ENCODE results near the gene FAM13B.
"Not testable (repeated sequence)": the region's sequence is repeated elsewhere in the genome, so short reads cannot be mapped to it uniquely, and the experiment has no call there.

FAM13B gene

DNA sequence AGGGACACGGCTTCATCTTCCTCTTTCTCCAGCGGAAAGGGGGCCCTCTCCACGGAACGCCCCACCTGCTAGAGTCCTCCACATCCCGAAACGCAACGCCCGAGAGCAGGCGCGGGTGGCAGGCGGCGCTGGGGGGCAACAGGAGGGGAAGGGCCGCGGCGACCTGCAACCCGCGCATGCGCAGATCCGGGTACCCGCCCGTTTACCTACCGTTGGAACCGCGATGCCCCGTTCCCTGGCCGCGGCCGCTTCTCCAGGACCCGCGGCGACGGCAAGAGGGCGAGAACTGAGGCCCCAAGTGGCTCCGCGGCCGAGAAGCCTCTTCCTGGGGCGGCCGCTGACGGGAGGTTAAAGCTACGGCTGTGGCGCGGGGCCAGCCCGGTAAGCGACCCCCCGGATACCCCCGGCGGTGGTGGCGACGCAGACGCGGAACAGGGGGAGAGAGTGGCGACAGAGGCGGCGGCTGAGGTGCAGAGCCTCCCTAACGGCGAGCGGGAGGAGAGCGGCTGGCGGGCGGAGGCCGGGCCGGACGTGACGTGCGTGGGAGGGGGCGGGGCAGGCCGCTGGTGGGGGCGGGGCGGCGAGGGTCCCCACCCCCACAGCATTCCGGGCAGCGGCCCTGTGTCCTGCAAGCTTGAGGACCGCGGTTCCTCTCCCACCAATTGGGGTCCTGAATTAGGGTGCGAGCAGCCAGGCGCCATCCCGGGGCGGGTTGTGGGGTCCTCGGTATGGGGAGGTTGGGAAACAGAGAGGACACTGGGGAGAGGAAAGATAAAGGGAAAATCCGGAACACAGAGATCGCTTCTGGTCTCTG is at the start of gene FAM13B:
TSS of gene FAM13B (minus strand) at position 508 of the 814 bp plus-strand sequence. CDS start 13,968 bp downstream, outside the sequence.
- peak; percentile 92 for DNase-seq

DNA sequence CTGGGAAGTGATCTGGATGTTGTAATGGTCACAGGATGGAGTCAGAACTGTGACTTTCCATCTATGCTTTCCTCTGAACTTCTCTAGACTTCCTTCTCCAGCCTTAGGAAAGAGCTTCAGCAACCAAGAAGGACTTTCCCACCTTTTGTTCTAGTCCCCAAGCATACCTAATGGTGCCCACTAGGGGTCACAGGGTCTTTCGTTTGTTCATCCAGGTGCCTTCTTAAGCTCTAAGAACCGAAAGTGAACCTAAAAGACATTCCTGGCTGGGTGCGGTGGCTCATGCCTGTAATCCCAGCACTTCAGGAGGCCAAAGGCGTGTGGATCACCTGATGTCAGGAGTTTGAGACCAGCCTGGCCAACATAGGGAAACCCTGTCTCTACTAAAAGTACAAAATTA is 49.2 kb upstream of the FAM13B start:
- peak; percentile 37 for DNase-seq

DNA sequence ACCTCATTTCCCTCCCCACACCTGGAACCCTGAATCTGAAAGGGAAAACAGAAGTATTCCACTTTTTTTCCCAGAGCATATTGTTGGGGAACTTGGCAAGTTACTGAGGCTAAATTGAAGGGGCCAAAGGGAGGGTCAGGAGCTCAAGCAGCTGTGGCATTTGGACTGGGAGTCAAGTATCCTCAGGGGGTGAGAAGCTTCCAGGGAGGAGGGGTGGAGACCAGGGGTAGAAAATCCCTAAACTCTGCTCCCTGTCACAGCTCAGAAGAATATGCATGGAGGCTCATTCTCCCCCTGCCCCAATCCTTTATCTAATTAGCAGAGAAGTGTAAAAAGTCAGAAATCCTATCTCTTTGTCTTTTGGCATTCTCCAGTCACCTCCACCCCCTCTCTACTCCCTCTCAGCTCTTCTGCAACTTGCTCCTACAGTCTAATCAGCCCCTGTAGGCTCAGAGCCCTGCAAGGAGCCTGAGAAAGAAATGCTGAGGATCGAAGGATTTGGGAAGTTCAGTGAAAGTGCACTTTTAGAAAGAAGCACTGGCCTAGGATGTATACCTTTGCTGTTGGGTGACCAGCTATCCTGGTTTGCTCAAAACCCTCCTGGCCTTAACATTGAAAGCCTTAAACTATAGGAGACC is 45.2 kb upstream of the FAM13B start:
- no peak for DNase-seq

DNA sequence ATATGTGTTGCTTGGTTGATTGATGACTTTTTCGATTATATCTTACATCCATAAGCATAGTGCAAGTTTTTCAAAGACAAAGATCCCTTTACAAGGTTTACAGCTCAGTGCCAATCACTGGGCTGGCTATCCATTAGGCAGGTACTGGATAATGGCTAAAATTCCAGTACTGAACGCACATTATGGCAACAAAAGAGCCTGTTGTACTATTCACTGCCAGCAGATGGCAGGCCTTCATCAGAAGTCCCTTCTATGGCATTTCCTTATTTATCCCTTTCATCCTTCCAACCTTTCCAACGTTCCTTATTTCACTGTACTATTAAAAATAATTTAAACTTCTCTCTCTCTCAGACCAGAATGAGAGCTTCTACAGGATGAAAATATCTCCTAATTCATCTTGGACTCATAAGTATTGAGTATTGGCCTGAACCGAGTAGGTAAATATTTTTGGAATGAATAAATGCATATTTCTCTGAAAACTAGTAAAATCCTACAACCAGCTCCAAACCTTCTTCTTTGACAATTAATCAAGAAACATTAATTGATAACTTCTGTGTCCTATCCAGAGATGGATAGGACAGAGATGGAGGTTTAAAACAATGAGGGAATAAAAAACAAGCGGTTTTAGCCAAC is 44.3 kb upstream of the FAM13B start:
- peak; percentile 78 for DNase-seq

DNA sequence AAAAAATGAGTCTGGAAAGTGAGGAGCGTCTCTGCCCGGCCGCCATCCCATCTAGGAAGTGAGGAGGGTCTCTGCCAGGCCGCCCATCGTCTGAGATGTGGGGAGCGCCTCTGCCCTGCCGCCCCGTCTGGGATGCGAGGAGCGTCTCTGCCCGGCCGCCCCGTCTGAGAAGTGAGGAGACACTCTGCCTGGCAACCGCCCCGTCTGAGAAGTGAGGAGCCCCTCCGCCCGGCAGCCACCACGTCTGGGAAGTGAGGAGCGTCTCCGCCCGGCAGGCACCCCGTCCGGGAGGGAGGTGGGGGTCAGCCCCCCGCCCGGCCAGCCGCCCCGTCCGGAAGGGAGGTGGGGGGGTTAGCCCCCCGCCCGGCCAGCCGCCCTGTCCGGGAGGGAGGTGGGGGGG is 37.1 kb upstream of the FAM13B start:
- DNase-seq: peak; percentile 36

DNA sequence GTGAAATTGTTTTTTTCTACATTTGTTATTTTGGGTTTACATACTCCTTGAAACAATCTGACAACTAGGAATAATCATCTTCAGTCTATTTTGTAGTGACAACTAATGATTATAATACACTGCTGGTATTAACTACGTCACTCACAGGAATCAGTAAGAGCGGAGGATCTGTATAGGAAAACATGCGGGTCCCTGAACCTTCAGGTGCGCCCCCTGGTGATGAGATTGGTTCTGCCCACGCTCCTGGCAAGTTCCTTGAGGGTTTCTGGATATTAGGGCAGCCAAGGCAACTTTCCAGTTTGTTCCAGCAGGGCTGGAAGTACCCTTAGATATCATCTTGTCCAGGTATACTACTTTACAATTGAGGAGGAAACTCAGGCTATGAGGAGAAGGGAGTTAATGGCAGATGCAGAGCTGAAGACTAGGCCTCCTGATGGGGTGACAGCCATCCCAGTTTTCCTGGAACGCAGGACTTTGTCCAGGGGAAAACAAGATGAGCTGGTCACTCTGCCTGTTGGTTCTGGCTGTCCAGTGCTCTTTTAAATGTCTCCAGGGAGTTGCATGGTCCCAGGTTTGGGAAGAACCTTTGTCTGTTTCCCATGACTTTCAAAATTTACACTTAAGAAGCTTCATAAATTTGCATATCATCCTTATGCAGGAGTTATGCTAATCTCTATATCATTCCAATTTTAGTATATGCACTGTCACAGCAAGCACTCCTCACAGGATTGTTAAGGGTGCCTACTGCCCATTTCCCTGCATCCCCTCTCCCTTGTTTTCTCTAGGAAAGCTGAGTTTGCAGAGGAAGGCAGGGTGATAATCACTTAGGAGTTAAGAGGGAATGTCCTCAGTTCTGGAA is 36.1 kb upstream of the FAM13B start:
- DNase-seq: peak; percentile 89

DNA sequence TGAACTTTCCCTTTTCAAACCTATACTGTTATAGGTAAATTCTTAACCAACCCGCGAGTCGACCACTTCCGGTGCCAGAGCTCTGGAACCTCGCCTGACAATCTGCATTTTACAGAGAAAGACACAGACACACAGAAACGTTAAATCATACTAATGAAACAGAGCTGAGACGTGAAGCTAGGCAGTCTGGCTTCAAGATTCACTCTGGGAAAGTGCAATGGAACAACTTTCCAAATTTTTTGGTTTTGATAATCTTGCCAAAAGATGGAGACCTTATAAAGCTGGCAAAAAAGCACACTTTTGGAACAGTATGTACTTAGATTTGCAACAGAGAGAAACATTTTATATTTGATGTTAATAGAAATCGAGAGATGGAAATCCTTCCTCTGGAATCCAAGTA is 35.1 kb upstream of the FAM13B start:
- DNase-seq: no peak

DNA sequence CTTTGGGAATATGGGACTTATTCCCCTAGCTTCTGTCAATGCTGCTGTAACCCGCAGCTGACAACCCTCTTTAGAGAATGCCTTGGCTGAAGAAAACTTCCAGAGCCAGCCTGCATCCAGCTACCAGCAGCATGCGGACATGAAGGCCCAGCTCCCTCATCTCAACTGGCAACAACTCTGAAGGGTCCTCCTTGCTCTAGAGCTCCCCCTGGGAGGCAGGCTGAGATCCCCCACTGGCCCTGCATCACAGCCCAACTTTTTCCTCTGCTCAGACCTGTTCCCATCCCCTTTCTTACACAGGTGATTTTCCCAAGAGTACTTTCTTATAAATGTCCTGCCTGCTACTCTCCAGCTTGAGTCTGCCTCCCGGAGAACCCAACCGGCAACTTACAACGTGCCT is 32.2 kb upstream of the FAM13B start:
- DNase-seq: no peak

DNA sequence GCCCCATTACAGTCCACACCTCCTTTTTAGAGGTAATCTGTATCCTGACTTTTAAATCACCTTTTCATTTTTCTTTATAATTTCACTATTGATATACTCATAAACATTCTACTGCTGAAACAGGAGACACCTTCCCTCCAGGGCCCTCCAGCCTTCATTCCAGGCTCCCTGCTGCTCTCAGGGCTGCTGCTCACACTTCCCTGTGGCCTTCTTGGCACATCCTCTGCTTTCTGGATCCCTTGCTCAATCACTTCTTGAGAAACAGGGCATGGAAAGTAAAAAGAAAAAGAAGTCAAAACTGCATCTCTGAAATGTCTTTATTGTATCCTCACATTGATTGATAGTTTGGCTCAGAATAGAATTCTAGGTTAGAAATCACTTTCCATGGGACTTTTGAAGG is 31.6 kb upstream of the FAM13B start:
- DNase-seq: no peak

DNA sequence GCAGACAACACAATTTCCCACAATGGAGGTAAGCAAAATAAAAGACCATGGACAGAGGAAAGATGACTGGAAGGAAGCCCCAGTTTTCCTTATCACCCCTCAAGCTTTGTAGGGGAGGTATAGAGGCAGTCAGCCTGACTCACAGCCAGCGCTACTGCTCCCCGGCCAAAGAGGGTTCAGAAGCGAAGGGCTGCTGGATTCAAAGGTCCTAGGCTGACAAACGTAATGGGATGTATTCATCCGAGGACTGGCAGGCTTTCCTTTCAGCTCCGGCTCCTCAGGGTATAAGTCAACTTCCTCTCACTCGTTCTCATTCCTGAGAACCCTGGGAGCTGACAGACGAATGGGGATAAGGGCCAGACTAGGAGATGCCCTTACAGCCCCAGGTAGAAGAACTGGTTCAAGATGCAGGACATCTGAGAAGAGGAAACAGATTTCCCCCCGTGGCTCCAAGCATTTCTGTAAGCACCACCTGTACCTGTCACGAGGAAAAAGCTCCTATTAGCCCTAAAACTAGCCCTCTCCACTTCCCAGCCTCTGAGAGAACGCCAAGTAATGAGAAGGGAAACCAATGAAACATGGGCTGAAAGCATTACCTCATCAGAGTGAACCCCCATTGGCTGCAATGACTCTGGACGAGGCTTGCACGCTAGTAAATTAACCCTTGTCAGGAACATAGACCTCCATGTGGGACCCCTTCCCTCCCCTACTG is 22.1 kb upstream of the FAM13B start:
- no peak for DNase-seq

DNA sequence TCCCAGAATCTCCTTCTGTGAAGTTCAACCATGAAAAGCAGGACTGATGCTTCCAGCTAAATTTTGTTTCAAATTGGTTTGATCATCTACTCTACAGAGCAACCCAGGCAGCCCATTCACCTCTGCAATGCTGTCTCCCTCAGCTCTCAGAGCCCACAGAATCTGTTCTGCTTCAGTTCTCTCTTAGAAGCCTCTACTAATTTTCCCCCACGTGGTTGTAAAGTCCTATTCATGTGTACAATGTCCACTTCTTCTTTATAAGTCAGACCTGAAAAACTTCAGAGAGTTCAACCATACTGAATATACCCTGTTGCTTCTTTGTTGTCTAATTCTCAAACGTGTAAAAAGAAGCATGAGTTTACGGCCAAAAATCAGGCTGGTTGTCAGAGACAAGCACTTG is 21.3 kb upstream of the FAM13B start:
- DNase-seq: no peak

DNA sequence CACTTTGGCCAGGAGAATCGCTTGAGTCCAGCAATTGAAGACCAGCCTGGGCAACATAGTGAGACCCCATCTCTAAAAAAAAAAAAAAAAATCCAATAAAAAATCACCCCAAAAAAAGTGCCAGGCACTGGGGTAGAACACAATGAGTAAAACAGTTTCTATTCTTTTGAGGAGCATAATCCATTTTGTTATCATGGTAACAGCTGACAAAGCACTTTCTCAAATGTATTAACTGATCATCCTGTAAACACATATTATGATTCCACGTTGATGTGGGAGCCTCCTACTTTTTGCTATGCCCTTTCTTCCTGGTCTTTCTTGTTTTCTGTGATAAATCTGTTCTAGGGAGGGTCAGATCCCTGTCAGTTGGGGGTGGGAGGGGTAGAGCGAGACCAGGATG is 20.7 kb upstream of the FAM13B start:
- DNase-seq: no peak

DNA sequence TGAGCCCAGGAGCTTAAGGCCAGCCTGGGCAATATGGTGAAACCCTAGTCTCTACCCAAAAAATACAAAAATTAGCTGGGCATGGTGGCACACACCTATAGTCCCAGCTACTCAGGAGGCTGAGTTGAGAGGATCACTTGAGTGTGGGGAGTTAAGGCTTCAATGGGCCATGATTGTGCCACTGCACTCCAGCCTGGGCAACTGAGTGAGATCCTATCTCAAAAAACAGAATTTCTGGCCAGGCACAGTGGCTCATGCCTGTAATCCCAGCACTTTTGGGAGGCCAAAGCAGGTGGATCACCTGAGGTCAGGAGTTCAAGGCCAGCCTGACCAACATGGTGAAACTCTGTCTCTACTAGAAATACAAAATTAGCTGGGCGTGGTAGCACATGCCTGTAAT is 19.8 kb upstream of the FAM13B start:
- not testable (repeated sequence) for DNase-seq

DNA sequence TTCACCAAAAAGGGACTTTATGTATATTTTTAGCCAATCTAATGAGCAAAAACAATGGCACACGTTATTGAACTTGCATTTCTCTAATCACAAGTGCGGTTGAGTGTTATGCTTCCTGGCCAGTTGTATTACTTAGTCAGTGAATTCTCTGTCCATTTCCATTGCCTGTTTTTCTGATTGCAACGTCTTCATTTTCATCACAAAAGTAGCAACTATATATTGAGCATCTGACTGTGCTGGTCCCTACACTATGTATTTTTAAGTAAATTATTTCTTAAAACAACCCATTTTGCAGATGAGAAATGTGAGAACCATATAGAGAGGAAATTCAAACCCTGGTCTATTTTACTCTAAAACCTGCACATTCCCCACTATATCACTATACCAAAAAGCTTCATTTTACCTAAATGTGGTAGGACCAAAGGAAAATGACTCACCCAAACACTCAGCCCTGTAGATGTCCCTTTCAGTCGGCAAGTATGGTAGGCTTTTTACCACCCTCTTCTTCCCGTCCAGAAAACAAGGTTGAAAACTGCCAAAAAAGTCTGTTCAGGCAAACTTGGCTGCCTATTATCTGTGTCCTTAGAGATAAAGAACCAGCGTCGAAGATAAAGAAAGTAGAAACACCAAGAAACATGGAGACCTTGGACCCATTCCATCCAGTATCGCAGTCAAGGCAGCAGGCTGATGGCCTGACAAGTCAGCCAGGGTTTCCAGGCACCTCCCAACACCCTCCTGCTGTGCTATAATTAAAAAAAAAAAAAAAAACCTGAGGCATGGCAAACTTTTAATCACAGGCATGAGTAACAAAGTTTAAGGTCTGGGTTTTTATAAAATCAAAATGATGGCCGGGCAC is 18.8 kb upstream of the FAM13B start:
- DNase-seq: no peak

DNA sequence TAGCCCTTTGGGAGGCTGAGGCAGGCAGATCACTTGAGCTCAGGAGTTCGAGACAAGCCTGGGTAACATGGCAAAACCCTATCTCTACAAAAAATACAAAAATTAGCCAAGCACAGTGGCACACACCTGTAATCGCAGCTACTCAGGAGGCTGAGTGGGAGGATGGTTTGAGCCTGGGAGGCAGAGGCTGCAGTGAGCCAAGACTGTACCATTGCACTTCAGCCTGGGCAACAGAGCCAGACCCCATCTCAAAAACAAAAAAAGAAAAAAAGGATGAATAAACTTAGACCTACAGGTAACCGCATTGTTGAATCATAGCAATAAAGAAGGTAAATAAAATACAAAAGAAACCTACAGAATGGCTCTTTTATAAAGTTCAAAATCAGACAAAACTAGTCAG is 12.4 kb upstream of the FAM13B start:
- not testable (repeated sequence) for DNase-seq

DNA sequence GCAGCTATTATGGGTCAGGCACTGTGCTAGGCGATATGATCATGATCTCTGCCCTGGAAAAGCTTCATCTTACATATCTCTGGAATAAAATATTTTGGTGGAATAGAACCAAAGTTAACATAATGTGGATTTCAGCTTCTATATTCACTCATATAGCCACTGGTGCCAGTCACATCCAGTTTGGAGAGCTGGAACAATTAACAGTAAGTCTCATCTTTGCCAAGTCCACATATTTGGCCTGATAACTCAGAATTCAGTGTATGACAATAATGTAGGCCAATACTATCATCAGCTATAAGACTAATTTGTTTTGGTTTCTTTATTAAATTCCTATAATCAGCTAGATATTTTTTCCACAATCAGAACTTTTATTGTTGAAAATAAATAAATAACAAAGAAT is 5.9 kb upstream of the FAM13B start:
- no peak for DNase-seq

DNA sequence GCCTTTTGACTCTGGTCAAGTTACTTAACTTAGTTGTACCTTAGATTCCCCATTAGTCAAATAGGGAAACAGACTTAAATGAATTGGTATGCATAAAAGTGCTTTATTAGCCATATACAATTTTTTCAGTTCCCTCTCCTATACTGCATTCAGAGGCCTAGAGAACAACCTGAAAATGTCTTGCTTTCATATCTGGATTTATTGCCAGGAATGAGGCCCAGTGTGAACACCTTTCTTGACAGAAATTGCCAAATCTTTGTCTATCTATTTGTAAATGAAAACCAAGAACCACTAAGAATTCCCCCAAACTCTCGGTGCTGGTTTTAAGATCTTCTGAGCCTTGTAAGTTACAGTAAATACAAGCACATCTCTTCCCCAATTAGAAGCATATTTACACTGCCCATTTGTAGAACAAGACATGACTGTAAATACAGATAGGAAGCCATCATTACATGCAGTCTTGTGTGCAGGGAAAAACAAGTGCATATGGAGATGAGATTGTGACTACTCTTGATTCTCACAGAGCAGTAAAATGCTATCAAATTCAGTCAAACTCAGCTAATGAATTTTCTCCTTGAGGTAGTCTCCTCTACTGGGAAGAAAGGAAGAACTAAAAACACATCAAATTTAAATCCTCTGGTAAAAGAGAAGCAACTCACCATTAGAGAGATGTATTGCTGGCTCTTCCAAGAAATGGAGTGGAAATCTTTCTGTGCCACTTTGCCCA is 5.2 kb upstream of the FAM13B start:
- DNase-seq: no peak

DNA sequence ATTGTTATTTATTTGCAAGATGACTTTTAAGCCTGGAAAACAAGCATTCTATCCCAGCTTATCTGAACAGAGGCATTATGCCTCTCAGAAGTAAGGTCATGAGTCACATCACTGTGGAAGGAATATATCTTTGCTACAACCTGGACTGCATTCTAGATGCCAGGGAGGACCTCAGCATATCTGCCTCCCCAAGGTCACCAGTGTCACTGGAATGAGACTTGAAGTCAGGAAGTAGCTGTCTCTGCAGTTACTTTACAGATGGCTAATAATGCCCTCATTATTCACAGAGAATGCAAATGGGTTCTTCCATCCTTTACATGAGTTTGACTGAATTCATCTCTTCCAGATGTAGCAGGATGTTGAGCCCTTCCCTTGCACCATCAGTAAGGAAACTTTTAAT is 4.4 kb upstream of the FAM13B start:
- DNase-seq: no peak

DNA sequence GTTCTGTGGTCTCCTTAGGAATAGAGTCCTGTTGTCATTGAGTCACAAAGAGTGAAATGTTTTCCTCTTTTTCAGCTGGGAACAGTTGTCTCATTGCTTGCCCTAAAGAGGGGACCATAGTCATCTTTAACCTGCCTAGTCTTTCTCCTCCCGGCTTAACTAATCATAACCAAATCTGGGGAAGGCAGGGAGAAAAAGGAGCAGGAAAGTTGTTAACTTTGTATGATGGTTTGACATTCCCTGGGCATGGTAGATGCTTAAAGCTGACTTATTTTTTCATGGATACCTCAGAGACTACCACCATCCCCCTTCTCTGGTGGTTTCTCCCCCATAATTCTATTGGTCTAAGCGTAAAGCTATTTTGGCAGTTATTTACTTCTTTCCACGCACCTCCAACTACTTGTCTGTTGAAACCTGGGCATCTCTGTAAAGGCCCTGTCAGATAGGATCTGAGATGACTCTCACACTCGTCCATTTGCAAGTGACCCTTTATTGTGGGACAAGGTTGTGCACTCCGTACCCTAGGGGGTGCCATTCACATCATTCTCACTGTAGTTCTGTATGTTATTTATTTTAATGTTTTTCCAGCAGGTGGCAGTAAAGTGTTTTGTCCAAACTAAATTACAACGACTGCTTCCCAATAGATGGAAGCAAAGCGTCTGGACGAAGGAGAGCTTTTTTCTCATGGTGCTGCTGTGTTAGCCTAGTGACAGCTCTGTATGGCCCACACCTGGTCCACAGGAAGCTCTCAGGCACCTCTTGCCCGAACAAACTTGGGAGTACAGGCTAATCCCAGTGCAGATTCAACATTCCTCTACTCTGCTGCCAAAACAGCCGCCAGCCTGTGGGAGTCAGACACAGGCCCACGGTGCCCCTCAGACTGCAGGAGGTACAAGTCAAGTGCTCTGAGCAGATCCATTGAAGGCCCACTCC is 3.0 kb upstream of the FAM13B start:
- DNase-seq: peak; percentile 84

DNA sequence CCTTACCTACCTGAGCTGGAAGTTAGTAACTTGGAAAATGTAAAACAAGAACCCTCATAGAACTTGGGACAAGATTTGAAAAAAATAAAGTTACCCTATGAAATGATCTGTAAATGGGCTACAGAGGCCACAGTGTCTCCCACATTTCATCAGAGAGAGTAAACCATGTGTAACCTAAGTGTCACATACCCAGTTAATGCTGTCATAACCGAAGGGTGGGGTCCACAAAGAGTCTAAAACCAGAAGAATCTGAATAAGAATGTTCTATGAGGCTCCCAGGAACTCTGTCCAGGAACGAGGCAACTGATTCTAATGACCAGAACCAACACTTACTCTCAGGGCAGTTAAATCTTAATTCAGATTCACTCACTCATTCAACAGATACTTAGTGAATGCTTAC is 1.0 kb upstream of the FAM13B start:
- no peak for DNase-seq
